Upper lobe of right lung (tissue), 1 donor: ENCODE results near the gene ZNF202. TPM values are rescaled to one million over a fixed set of nuclear protein-coding genes. Genes with fewer than 3 reads are reported as not detected.

Experiments
- ATAC-seq: fragments of 200-7000 bp; cut with Tn5 transposase; one replicate; pipeline ENCODE4 v1.9.1; 2020; ENCODE audit warnings: mild to moderate bottlenecking, moderate library complexity
- DNase-seq: peaks from one replicate; pipeline ENCODE4 v3.0.0-alpha.2; 2020
- H3K27ac ChIP-seq: fragments of 200-600 bp; one replicate; pipeline ENCODE4 v1.8.0; 2022
- H3K27me3 ChIP-seq: fragments of 200-600 bp; one replicate; pipeline ENCODE4 v1.8.0; 2022; ENCODE audit warnings: mild to moderate bottlenecking
- H3K36me3 ChIP-seq: fragments of 200-600 bp; one replicate; pipeline ENCODE4 v1.8.0; 2022
- H3K4me1 ChIP-seq: fragments of 200-600 bp; one replicate; pipeline ENCODE4 v1.8.0; 2022
- H3K4me3 ChIP-seq: fragments of 200-600 bp; one replicate; pipeline ENCODE4 v1.8.0; 2022; ENCODE audit warnings: mild to moderate bottlenecking
- H3K9me3 ChIP-seq: fragments of 200-600 bp; one replicate; pipeline ENCODE4 v1.8.0; 2022
- CTCF ChIP-seq: fragments of 200-600 bp; IDR thresholded peaks from one replicate; pipeline ENCODE4 v1.8.0; 2022; ENCODE audit warnings: antibody characterized with exemption
- intact Hi-C: fragments of 100-400 bp; cut with DNase I; formaldehyde crosslinking; loops from one replicate; pipeline ENCODE4 v1.11.0; 2022
- long read RNA-seq: library from polyadenylated mRNA; unstranded; transcript quantifications from one replicate; pipeline ENCODE4 v2.0.0, GENCODE V29; 2021
- total RNA-seq: library from RNA; stranded (reverse); fragmentation: NEBNext Ultra II Directional; extraction: Animal tissue kit (Norgen Biotek cat#: 25700); gene quantifications from one replicate; pipeline ENCODE4 v1.2.1, GENCODE V29; 2021
- donor health status: DM: no; HTN: yes; CAD: no; lungs with severe emphysema.

ZNF202 gene
- total RNA-seq, result 9.6 TPM
- long read RNA-seq, partial matches to known transcripts, result 1 of 19 reads
- long read RNA-seq, other reads (novel, unspliced or antisense), result 17 of 19 reads

- no peaks in the 10 kb centered on the region for H3K27me3 ChIP-seq
- intact Hi-C loops, result no loop called here
- ATAC-seq (peak; percentile 99), DNase-seq (peak; percentile 96)
- H3K4me1 ChIP-seq, result peaks cover 15% of the 10 kb centered on the region
- peak within 1 kb of the TSS; percentile 80 for H3K27ac ChIP-seq
- H3K9me3 ChIP-seq, result no peaks in the 10 kb centered on the region
- TF ChIP-seq CTCF, result no peak
- no peaks in the 10 kb centered on the region for H3K36me3 ChIP-seq
- peak within 1 kb of the TSS; percentile 94 for H3K4me3 ChIP-seq
Observed at GRCh38 chr11:123741159-123742030, at the start of gene ZNF202. Gene ZNF202, minus strand, starts transcription at chr11:123741660. Its CDS starts 10,772 bp downstream, at chr11:123730888.

- no peak overlapping the region for H3K27ac ChIP-seq
- intact Hi-C loops, result no loop called here
- no peak for TF ChIP-seq CTCF
- no peaks in the 10 kb centered on the region for H3K9me3 ChIP-seq
- ATAC-seq (no peak), DNase-seq (no peak)
- no peaks in the 10 kb centered on the region for H3K36me3 ChIP-seq
- no peaks in the 10 kb centered on the region for H3K27me3 ChIP-seq
- no peak overlapping the region for H3K4me3 ChIP-seq
- no peaks in the 10 kb centered on the region for H3K4me1 ChIP-seq
Observed at GRCh38 chr11:123783536-123783935, 42.1 kb upstream of the ZNF202 start.

GRCh38 chr11:123778511-123778910 is 37.1 kb upstream of the ZNF202 start:
- intact Hi-C loops, result no loop called here
- no peak for TF ChIP-seq CTCF
- H3K4me3 ChIP-seq, result no peak overlapping the region
- no peaks in the 10 kb centered on the region for H3K36me3 ChIP-seq
- H3K27ac ChIP-seq, result no peak overlapping the region
- no peaks in the 10 kb centered on the region for H3K4me1 ChIP-seq
- H3K27me3 ChIP-seq, result no peaks in the 10 kb centered on the region
- ATAC-seq (no peak), DNase-seq (no peak)
- no peaks in the 10 kb centered on the region for H3K9me3 ChIP-seq

GRCh38 chr11:123775715-123776549 is 34.5 kb upstream of the ZNF202 start:
- Histone ChIP-seq H3K4me1 (no peaks in the 10 kb centered on the region), H3K27ac (no peak overlapping the region), H3K4me3 (no peak overlapping the region), H3K36me3 (no peaks in the 10 kb centered on the region), H3K9me3 (no peaks in the 10 kb centered on the region), H3K27me3 (no peaks in the 10 kb centered on the region)
- no peak for DNase-seq
- ATAC-seq, result no peak
- intact Hi-C loops, result no loop called here
- no peak for TF ChIP-seq CTCF

- ATAC-seq, result no peak
- H3K4me3 ChIP-seq, result no peak overlapping the region
- intact Hi-C loops, result no loop called here
- no peak for DNase-seq
- no peaks in the 10 kb centered on the region for H3K4me1 ChIP-seq
- no peak for TF ChIP-seq CTCF
- H3K27me3 ChIP-seq, result no peaks in the 10 kb centered on the region
- H3K27ac ChIP-seq, result no peak overlapping the region
- H3K9me3 ChIP-seq, result no peaks in the 10 kb centered on the region
- no peaks in the 10 kb centered on the region for H3K36me3 ChIP-seq
Observed at GRCh38 chr11:123775289-123775688, 33.8 kb upstream of the ZNF202 start.
